ENCODE measurements around the gene PHTF1. TPM values are rescaled to one million over a fixed set of nuclear protein-coding genes. Genes with fewer than 3 reads are reported as not detected.

PHTF1 gene
- polyA plus RNA-seq, 1 experiment: 18.0 TPM

DNA sequence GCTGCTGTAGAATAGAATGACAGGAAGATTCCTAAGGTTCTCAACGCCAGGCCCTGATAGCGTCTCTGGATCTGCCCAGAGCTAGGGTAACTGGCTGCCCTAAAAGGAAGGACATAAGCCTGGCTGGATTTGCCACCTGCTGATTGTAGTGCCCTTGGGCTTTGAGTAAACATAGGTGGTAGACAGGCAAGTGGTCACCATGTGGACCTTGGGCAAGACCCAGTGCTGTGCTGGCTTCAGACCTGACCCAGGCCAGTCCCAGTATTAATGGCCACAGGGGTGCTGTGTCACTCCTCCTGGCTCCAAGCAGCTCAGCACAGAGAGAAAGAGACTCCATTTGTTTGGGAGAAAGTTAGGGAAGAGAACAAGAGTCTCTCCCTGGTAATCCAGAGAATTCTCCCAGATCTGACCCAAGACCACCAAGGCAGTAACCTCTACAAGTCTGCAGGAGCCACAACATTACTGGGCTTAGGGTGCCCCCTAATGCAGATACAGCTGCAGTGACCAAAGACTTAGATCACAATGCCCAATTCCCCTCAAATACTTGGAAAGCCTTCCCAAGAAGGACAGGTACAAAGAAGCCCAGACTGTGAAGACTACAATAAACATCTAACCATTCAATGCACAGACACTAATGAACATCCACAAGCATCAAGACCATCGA, 44.5 kb downstream of the PHTF1 start:
- Histone ChIP-seq H3K27ac (ENCODE audit: low read depth, low read length) (no peak overlapping the region), H3K4me3 (ENCODE audit: low read depth, low read length) (no peak overlapping the region), H3K9me3 (ENCODE audit: control insufficient read depth, insufficient read depth, low read length) (peaks cover 11% of the 10 kb centered on the region), H3K27me3 (ENCODE audit: control insufficient read depth, insufficient read depth, low read length) (no peaks in the 10 kb centered on the region)
- DNase-seq (ENCODE audit: low read depth, low spot score): no peak
- ChIA-PET POLR2A (interaction anchor here (0.5 kb wide), 1 partner anchor 45 kb away, joined by 10 read pairs; no protein-coding TSS in a partner anchor), CTCF (interaction anchor here (1.4 kb wide), 1 partner anchor 642 kb away, joined by 6 read pairs; the partner anchor contains the start of gene LRIG2)
- TF ChIP-seq, protein P1, sequence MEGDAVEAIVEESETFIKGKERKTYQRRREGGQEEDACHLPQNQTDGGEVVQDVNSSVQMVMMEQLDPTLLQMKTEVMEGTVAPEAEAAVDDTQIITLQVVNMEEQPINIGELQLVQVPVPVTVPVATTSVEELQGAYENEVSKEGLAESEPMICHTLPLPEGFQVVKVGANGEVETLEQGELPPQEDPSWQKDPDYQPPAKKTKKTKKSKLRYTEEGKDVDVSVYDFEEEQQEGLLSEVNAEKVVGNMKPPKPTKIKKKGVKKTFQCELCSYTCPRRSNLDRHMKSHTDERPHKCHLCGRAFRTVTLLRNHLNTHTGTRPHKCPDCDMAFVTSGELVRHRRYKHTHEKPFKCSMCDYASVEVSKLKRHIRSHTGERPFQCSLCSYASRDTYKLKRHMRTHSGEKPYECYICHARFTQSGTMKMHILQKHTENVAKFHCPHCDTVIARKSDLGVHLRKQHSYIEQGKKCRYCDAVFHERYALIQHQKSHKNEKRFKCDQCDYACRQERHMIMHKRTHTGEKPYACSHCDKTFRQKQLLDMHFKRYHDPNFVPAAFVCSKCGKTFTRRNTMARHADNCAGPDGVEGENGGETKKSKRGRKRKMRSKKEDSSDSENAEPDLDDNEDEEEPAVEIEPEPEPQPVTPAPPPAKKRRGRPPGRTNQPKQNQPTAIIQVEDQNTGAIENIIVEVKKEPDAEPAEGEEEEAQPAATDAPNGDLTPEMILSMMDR (IDR thresholded peaks at IDR 0.05; ENCODE audit: low read depth, low read length): no peak

DNA sequence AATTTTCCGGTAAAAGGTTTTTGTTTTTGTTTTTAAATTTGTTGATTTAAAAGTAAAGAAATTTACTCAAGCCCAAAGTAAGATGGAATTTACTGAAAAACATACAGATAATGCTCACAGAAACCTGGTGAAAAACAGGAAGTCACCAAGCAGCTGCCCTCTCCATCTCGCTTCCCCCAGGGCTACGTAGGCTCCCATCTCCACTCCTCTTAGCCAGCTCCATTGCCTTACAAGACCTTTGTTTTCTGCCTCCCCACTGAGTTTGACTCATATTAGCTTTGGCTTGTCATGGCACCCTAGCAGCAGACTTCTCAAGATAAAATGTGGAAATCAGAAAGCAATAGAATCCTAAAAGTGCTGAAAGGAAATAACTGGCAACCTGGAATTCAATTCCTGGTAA, 57.9 kb downstream of the PHTF1 start:
- no peaks in the 10 kb centered on the region for H3K9me3 ChIP-seq (ENCODE audit: control insufficient read depth, insufficient read depth, low read length)
- H3K27ac ChIP-seq (ENCODE audit: low read depth, low read length): no peak overlapping the region
- no peaks in the 10 kb centered on the region for H3K27me3 ChIP-seq (ENCODE audit: control insufficient read depth, insufficient read depth, low read length)
- no peak overlapping the region for H3K4me3 ChIP-seq (ENCODE audit: low read depth, low read length)
- TF ChIP-seq, protein P1 (IDR thresholded peaks at IDR 0.05; ENCODE audit: low read depth, low read length): no peak
- CTCF ChIA-PET: no interaction called here
- no peak for DNase-seq (ENCODE audit: low read depth, low spot score)
- POLR2A ChIA-PET: no interaction called here

DNA sequence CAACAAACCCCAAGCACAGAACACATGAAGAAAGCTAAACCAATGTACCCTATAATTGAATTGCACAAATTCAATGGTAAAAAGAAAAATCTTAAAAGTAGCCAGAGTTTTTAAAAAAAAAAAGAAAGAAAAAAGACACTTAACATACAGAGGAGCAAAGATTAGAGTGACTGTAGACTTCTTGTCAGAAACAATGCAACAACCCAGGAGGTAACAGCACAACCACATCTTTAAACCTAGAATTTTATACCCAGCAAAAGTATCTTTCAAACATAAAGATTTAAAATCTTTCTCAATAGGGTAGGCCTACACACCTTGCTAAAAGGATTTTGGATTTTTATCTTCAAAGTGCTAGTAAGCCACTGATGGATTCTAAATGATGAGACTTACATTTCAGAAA, 64.4 kb downstream of the PHTF1 start:
- ChIA-PET CTCF (no interaction called here), POLR2A (no interaction called here)
- TF ChIP-seq, protein P1 (IDR thresholded peaks at IDR 0.05; ENCODE audit: low read depth, low read length): no peak

DNA sequence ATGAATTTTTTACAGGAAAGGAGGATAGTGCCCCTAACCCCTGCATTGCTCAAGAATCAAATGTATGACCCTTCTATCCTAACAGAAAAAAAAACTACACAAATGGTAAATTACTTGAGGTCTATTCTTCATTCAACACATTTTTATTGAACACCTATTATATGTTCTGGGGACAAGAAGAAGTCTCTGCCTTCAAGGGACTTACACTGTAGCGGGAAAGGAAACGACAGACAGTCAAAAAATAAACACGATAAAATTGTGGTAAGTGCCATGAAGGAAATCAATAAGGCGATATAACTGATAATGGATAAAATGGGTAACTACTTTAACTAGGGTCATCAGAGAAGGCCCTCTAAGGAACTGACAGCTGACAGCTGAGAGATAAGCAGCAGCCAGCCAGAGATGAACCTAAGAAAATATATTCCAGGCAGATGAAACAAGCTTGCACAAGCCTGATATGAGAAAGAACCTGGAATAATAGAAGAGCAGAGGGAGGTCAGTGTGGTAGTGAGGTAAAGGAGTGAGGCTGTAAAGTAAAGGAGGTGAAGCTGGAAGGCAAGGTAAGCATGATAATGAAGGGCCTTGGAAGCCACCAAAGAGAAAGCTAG, 66.4 kb downstream of the PHTF1 start:
- POLR2A ChIA-PET: no interaction called here

More for the DNA sequence above, 64.4 kb downstream of the PHTF1 start:
- no peak overlapping the region for H3K27ac ChIP-seq (ENCODE audit: low read depth, low read length)
- H3K27me3 ChIP-seq (ENCODE audit: control insufficient read depth, insufficient read depth, low read length): no peaks in the 10 kb centered on the region
- no peak for DNase-seq (ENCODE audit: low read depth, low spot score)
- H3K4me3 ChIP-seq (ENCODE audit: low read depth, low read length): no peak overlapping the region
- H3K9me3 ChIP-seq (ENCODE audit: control insufficient read depth, insufficient read depth, low read length): no peaks in the 10 kb centered on the region

DNA sequence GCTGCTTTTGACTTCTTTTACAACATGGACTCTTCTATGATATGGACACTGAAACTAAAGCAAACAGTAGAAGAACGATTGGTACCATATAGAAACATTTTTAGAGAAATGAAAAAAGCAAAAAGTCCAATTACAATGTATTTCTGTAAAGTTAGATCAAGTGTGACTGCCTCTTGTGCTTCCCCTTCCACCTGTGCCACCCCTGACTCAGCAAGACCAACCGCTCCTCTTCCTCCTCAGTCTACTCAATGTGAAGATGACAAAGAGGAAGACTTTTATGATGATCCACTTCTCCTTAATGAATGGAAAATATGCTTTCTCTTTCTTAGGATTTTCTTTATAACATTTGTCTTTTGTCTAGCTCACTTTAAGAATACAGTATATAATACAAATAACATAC, 66.9 kb downstream of the PHTF1 start:
- Histone ChIP-seq H3K4me3 (ENCODE audit: low read depth, low read length) (no peak overlapping the region), H3K9me3 (ENCODE audit: control insufficient read depth, insufficient read depth, low read length) (no peaks in the 10 kb centered on the region), H3K27ac (ENCODE audit: low read depth, low read length) (no peak overlapping the region), H3K27me3 (ENCODE audit: control insufficient read depth, insufficient read depth, low read length) (no peaks in the 10 kb centered on the region)
- CTCF ChIA-PET: no interaction called here
- POLR2A ChIA-PET: no interaction called here
- no peak for DNase-seq (ENCODE audit: low read depth, low spot score)
- TF ChIP-seq, protein P1 (IDR thresholded peaks at IDR 0.05; ENCODE audit: low read depth, low read length): no peak

More for the DNA sequence above, 66.4 kb downstream of the PHTF1 start:
- H3K27me3 ChIP-seq (ENCODE audit: control insufficient read depth, insufficient read depth, low read length): no peaks in the 10 kb centered on the region
- DNase-seq (ENCODE audit: low read depth, low spot score): no peak
- TF ChIP-seq, protein P1 (IDR thresholded peaks at IDR 0.05; ENCODE audit: low read depth, low read length): no peak
- CTCF ChIA-PET: interaction anchor here (1.2 kb wide), 1 partner anchor 15 kb away, joined by 3 read pairs; no protein-coding TSS in a partner anchor
- H3K4me3 ChIP-seq (ENCODE audit: low read depth, low read length): no peak overlapping the region
- H3K9me3 ChIP-seq (ENCODE audit: control insufficient read depth, insufficient read depth, low read length): no peaks in the 10 kb centered on the region
- no peak overlapping the region for H3K27ac ChIP-seq (ENCODE audit: low read depth, low read length)

All from AG04450 (cell line).